Measurements from ENCODE around the gene IL25. TPM values are rescaled to one million over a fixed set of nuclear protein-coding genes. Genes with fewer than 3 reads are reported as not detected.

Gene IL25

Small RNAs within 50 kb of the gene (small RNA-seq; reads per million reads assigned to genes)
- gene MIR208A (ENCODE audit: insufficient read depth): not detected
- gene MIR208B (ENCODE audit: insufficient read depth): not detected
